NCI-H128 (cell line): ENCODE data around the gene TUFT1.
"Not testable (repeated sequence)": the region's sequence is repeated elsewhere in the genome, so short reads cannot be mapped to it uniquely, and the experiment has no call there.

Source experiments
- DNase-seq: peaks from one replicate; lab custom pipeline; 2025; ENCODE audit not compliant: unreplicated experiment; lab: John Stamatoyannopoulos, UW

The TUFT1 gene

GRCh38 chr1:151578941-151579340, 38.8 kb downstream of the TUFT1 start:
- no peak for DNase-seq

GRCh38 chr1:151579436-151580225, 39.5 kb downstream of the TUFT1 start:
- no peak for DNase-seq

GRCh38 chr1:151581451-151581850, 41.3 kb downstream of the TUFT1 start:
- DNase-seq: no peak

- no peak for DNase-seq
These were observed 41.8 kb downstream of the TUFT1 start for GRCh38 chr1:151581921-151582320.

GRCh38 chr1:151583796-151584195, 43.7 kb downstream of the TUFT1 start:
- no peak for DNase-seq

- no peak for DNase-seq
These were observed 44.2 kb downstream of the TUFT1 start for GRCh38 chr1:151584278-151584677.

GRCh38 chr1:151584780-151585179, 44.7 kb downstream of the TUFT1 start:
- no peak for DNase-seq

GRCh38 chr1:151585622-151586021, 45.5 kb downstream of the TUFT1 start:
- DNase-seq: no peak

- no peak for DNase-seq
These were observed 50.9 kb downstream of the TUFT1 start for GRCh38 chr1:151590961-151591360.

GRCh38 chr1:151593730-151594129, 53.6 kb downstream of the TUFT1 start:
- DNase-seq: peak; percentile 35

- DNase-seq: peak; percentile 79
These were observed 54.1 kb downstream of the TUFT1 start for GRCh38 chr1:151594143-151594625.

GRCh38 chr1:151596166-151596953, 56.3 kb downstream of the TUFT1 start:
- DNase-seq: no peak

- not testable (repeated sequence) for DNase-seq
These were observed 62.4 kb downstream of the TUFT1 start for GRCh38 chr1:151602550-151602949.

GRCh38 chr1:151604291-151604690, 64.2 kb downstream of the TUFT1 start:
- DNase-seq: no peak

- no peak for DNase-seq
These were observed 66.3 kb downstream of the TUFT1 start for GRCh38 chr1:151606384-151606783.

- no peak for DNase-seq
These were observed 66.7 kb downstream of the TUFT1 start for GRCh38 chr1:151606857-151607256.

GRCh38 chr1:151610142-151610541, 70.0 kb downstream of the TUFT1 start:
- DNase-seq: no peak

GRCh38 chr1:151611288-151611790, 71.2 kb downstream of the TUFT1 start:
- DNase-seq: no peak

- DNase-seq: peak; percentile 77
These were observed 71.9 kb downstream of the TUFT1 start, which contains the start of gene SNX27 for GRCh38 chr1:151611832-151612500. Gene SNX27, plus strand, starts transcription at chr1:151612050. Its CDS starts 152 bp downstream, at chr1:151612202.

- no peak for DNase-seq
These were observed 72.6 kb downstream of the TUFT1 start for GRCh38 chr1:151612501-151613281.
